Heart left ventricle (tissue), 13 donors: Measurements from ENCODE around the gene MYH13.

Source experiments
- POLR2A ChIP-seq, 2 donors: fragments of 450-650 bp; IDR thresholded peaks; one replicate each; pipeline ENCODE4 v1.6.1; 2017; ENCODE audit warnings: antibody characterized with exemption in 2 of 2, mild to moderate bottlenecking in 2 of 2, moderate library complexity in 2 of 2
- TF ChIP-seq, protein P1 (sequence below), 12 donors: fragments of 200-600 bp; sonication (generic) in 4 of 12; IDR thresholded peaks; one replicate each; pipeline versions ENCODE4 v1.5.0 to v1.8.0; 2018 to 2022; ENCODE audit warnings: antibody characterized with exemption in 12 of 12, mild to moderate bottlenecking in 5 of 12
- donor health status: ischemic (EF 13 %, LVEDD 7.1; RV severe dilation, severe dysfunction).
- donor health status: DM: no; HTN: yes; CAD: no.
- donor health status: DM: no; HTN: no; CAD: no.
- donor health status: ischemic (EF 25% LVEDD 6.9; RV normal size, moderate dysfunction).
- donor health status: ischemic (EF 25% LVEDD 5.7; RV mildly dilated, moderate dysfunction).
- donor health status: ischemic (EF 35%, LVEDD 5.7; RV mildly dilated, moderate dysfunction).
- donor health status: nonischemic (EF 11% LVEDD 7.7; RV severe dilation, severe dysfunction).
- donor health status: DM: yes; HTN: yes; CAD: no.
- donor health status: PGD.
- donor health status: ischemic (EF 29% LVEDD 5.4; RV normal size, mild dysfunction).
- donor health status: nonischemic (EF 23%, LVEDD 6.1; RV moderate dilation, normal function).

DNA sequence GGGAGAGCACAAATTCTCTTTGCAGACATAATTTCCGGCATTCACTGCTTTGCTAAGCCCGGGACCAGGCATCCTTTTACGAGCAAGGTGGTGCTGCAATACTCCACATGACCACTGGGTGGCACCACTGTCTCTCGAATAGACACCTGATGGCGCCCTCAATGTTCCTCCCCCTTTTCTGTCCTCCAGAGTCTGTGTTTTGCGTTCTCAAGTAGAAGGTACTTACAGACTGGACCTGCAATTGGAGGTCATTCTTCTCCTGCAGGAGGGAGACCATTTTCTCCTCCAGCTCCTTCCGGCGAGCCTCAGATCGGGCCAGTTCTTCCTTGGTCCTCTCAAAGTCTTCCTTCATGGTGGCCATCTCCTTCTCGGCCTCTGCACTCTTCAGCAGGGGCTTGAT, 45.2 kb downstream of the MYH13 start:
- TF ChIP-seq, protein P1, sequence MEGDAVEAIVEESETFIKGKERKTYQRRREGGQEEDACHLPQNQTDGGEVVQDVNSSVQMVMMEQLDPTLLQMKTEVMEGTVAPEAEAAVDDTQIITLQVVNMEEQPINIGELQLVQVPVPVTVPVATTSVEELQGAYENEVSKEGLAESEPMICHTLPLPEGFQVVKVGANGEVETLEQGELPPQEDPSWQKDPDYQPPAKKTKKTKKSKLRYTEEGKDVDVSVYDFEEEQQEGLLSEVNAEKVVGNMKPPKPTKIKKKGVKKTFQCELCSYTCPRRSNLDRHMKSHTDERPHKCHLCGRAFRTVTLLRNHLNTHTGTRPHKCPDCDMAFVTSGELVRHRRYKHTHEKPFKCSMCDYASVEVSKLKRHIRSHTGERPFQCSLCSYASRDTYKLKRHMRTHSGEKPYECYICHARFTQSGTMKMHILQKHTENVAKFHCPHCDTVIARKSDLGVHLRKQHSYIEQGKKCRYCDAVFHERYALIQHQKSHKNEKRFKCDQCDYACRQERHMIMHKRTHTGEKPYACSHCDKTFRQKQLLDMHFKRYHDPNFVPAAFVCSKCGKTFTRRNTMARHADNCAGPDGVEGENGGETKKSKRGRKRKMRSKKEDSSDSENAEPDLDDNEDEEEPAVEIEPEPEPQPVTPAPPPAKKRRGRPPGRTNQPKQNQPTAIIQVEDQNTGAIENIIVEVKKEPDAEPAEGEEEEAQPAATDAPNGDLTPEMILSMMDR (IDR thresholded peaks at IDR 0.05): peak; percentile 79 to 95 (median 86)
- no peak for TF ChIP-seq POLR2A (IDR thresholded peaks at IDR 0.05)
